PC-9 (cell line): ENCODE results near the gene SYCE1.

Source experiments
- CTCF ChIP-seq: fragments of 200-600 bp; sonication (generic); conservative IDR thresholded peaks from 2 replicates; pipeline ENCODE4 v1.6.1; 2017; ENCODE audit warnings: mixed run types, antibody characterized with exemption, mild to moderate bottlenecking, moderate library complexity
- EZH2 ChIP-seq: fragments of 200-600 bp; sonication (generic); IDR thresholded peaks from 2 replicates; pipeline ENCODE4 v1.8.0; 2017; ENCODE audit warnings: antibody characterized with exemption, low read depth

GRCh38 chr10:133528845-133529575 lies 36.4 kb downstream of the SYCE1 start:
- TF ChIP-seq CTCF (no peak), EZH2 (no peak)
